Small intestine (tissue), 7 donors: ENCODE data around the gene PLEKHA6. TPM values are rescaled to one million over a fixed set of nuclear protein-coding genes. Genes with fewer than 3 reads are reported as not detected.

Experiments used
- DNase-seq, 2 donors: peaks; one replicate each; pipeline versions ENCODE4 v3.0.0 to v3.0.0-alpha.2; 2013
- FAIRE-seq: peaks from 2 replicates; lab custom pipeline; 2012; peaks lifted over from hg19 to GRCh38; lab: Jason Lieb, UNC
- H3K27ac ChIP-seq, 3 donors: one replicate each; pipeline ENCODE4 v1.5.1; 2013; ENCODE audit warnings: low read length in 2 of 3, mild to moderate bottlenecking in 2 of 3, control low read depth in 1 of 3, inconsistent platforms in 1 of 3, low read depth in 1 of 3, moderate library complexity in 1 of 3
- H3K27me3 ChIP-seq, 3 donors: one replicate each; pipeline ENCODE4 v1.6.1; 2013; ENCODE audit warnings: low read length in 3 of 3, inconsistent platforms in 1 of 3; ENCODE audit not compliant: control insufficient read depth in 3 of 3, insufficient read depth in 3 of 3
- H3K36me3 ChIP-seq, 3 donors: one replicate each; pipeline ENCODE4 v1.6.1; 2013; ENCODE audit warnings: low read length in 3 of 3, inconsistent platforms in 1 of 3, low read depth in 1 of 3, mild to moderate bottlenecking in 1 of 3, moderate library complexity in 1 of 3; ENCODE audit not compliant: control insufficient read depth in 3 of 3, insufficient read depth in 2 of 3
- H3K4me1 ChIP-seq, 3 donors: one replicate each; pipeline ENCODE4 v1.6.1; 2013; ENCODE audit warnings: low read length in 2 of 3, inconsistent platforms in 1 of 3, low read depth in 1 of 3, mild to moderate bottlenecking in 1 of 3, moderate library complexity in 1 of 3; ENCODE audit not compliant: control insufficient read depth in 3 of 3, insufficient read depth in 2 of 3
- H3K4me3 ChIP-seq, 3 donors: one replicate each; pipeline ENCODE4 v1.5.1; 2013; ENCODE audit warnings: low read length in 3 of 3, control low read depth in 1 of 3, inconsistent platforms in 1 of 3, low read depth in 1 of 3, mild to moderate bottlenecking in 1 of 3, moderate library complexity in 1 of 3
- H3K9me3 ChIP-seq, 2 donors: one replicate each; pipeline ENCODE4 v1.6.1; 2013; ENCODE audit warnings: low read depth in 1 of 2, low read length in 1 of 2; ENCODE audit not compliant: control insufficient read depth in 2 of 2, insufficient read depth in 1 of 2
- WGBS, 3 donors: extraction: QIAGEN DNeasy Blood & Tissue Kit; methylation state at CpG; one replicate each; pipeline ENCODE4 v1.1.7; 2013; 5-methylcytosine and 5-hydroxymethylcytosine counted together
- polyA plus RNA-seq, 4 donors: library from polyadenylated mRNA; stranded (reverse) in 3 of 4; unstranded in 1 of 4; fragments of 200-250 nt in 3 of 4; fragments of 120-200 nt in 1 of 4; gene quantifications; one replicate each; pipeline versions ENCODE4 v1.2.1 to v1.2.3, GENCODE V29; 2013
- donor health status: healthy with polysubstance abuse.
- donor health status: control.
- donor health status: control.
- donor health status: Bipolar disorder and iron deficiency.
- donor health status: healthy.

Gene PLEKHA6
- polyA plus RNA-seq, 4 donors, result 27.4 to 58.0 (median 38.3) TPM

- Histone ChIP-seq H3K9me3 (no peaks in the 10 kb centered on the region), H3K4me3 (no peak overlapping the region), H3K27ac (peak overlapping the region in 2 of 3 donors; percentile 27 to 52), H3K36me3 (peaks cover 0 to under 1% (median 0%) of the 10 kb centered on the region in 3 donors), H3K4me1 (peaks cover 0 to 8% (median 0%) of the 10 kb centered on the region in 3 donors), H3K27me3 (no peaks in the 10 kb centered on the region)
- WGBS, 3 donors, result 7 to 27% (median 21%) methylated on average over 4 of the region's 4 CpGs
- peak; percentile 60 to 62 for DNase-seq
- no peak for FAIRE-seq
These were observed 31.2 kb upstream of the PLEKHA6 start for GRCh38 chr1:204390751-204391466.

GRCh38 chr1:204385727-204386126 lies 26.0 kb upstream of the PLEKHA6 start:
- Histone ChIP-seq H3K4me1 (peaks cover 0 to 9% (median 0%) of the 10 kb centered on the region in 3 donors), H3K36me3 (no peaks in the 10 kb centered on the region), H3K27me3 (no peaks in the 10 kb centered on the region), H3K9me3 (no peaks in the 10 kb centered on the region), H3K27ac (no peak overlapping the region), H3K4me3 (no peak overlapping the region)
- FAIRE-seq (no peak), DNase-seq (no peak)
- WGBS, 3 donors, result 94 to 100% (median 98%) methylated on average over 2 of the region's 2 CpGs

GRCh38 chr1:204384636-204385352 lies 25.1 kb upstream of the PLEKHA6 start:
- H3K4me1 ChIP-seq, result peaks cover 0 to 10% (median 3%) of the 10 kb centered on the region in 3 donors
- H3K27me3 ChIP-seq, result no peaks in the 10 kb centered on the region
- H3K36me3 ChIP-seq, result peaks cover 0 to 2% (median 0%) of the 10 kb centered on the region in 3 donors
- no peak overlapping the region for H3K4me3 ChIP-seq
- FAIRE-seq (no peak), DNase-seq (no peak)
- WGBS, 3 donors, result 64 to 78% (median 70%) methylated on average over 7 of the region's 7 CpGs
- no peaks in the 10 kb centered on the region for H3K9me3 ChIP-seq
- H3K27ac ChIP-seq, result no peak overlapping the region

- FAIRE-seq (no peak), DNase-seq (no peak)
- Histone ChIP-seq H3K27ac (no peak overlapping the region), H3K4me3 (no peak overlapping the region), H3K9me3 (no peaks in the 10 kb centered on the region), H3K4me1 (peaks cover 0 to 21% (median 3%) of the 10 kb centered on the region in 3 donors), H3K27me3 (peaks cover 0 to 4% (median 0%) of the 10 kb centered on the region in 3 donors), H3K36me3 (peaks cover 0 to 2% (median 0%) of the 10 kb centered on the region in 3 donors)
- WGBS, 3 donors, result 57 to 75% (median 60%) methylated on average over 5 of the region's 5 CpGs
These were observed 23.6 kb upstream of the PLEKHA6 start for GRCh38 chr1:204383163-204383904.

GRCh38 chr1:204382714-204383083 lies 23.0 kb upstream of the PLEKHA6 start:
- Histone ChIP-seq H3K27me3 (peaks cover 0 to 6% (median 0%) of the 10 kb centered on the region in 3 donors), H3K4me3 (no peak overlapping the region), H3K9me3 (no peaks in the 10 kb centered on the region), H3K36me3 (peaks cover 0 to 2% (median 0%) of the 10 kb centered on the region in 3 donors), H3K27ac (no peak overlapping the region), H3K4me1 (peaks cover 0 to 22% (median 3%) of the 10 kb centered on the region in 3 donors)
- 40 to 82% (median 80%) methylated on average over 2 of the region's 2 CpGs for WGBS, 3 donors
- DNase-seq (no peak), FAIRE-seq (no peak)

- Histone ChIP-seq H3K36me3 (peaks cover 0 to 2% (median 0%) of the 10 kb centered on the region in 3 donors), H3K9me3 (no peaks in the 10 kb centered on the region), H3K27ac (no peak overlapping the region), H3K27me3 (peaks cover 0 to 7% (median 0%) of the 10 kb centered on the region in 3 donors), H3K4me1 (peaks cover 0 to 27% (median 3%) of the 10 kb centered on the region in 3 donors), H3K4me3 (no peak overlapping the region)
- 32 to 66% (median 44%) methylated on average over 8 of the region's 8 CpGs for WGBS, 3 donors
- DNase-seq, result no peak
- no peak for FAIRE-seq
These were observed 20.6 kb upstream of the PLEKHA6 start for GRCh38 chr1:204380293-204380831.

GRCh38 chr1:204377800-204378668 lies 18.3 kb upstream of the PLEKHA6 start:
- DNase-seq (peak; percentile 83 to 89), FAIRE-seq (no peak)
- Histone ChIP-seq H3K4me1 (peaks cover 0 to 24% (median 3%) of the 10 kb centered on the region in 3 donors), H3K9me3 (no peaks in the 10 kb centered on the region), H3K4me3 (peak overlapping the region; percentile 45 to 93 (median 52)), H3K27ac (peak overlapping the region; percentile 49 to 95 (median 87)), H3K27me3 (peaks cover 0 to 7% (median 0%) of the 10 kb centered on the region in 3 donors), H3K36me3 (peaks cover 0 to 10% (median 0%) of the 10 kb centered on the region in 3 donors)
- WGBS, 3 donors, result 1 to 2% (median 2%) methylated on average over 48 to 55 of the region's 55 CpGs
